Measurements from ENCODE around the gene SDHB. TPM values are rescaled to one million over a fixed set of nuclear protein-coding genes. Genes with fewer than 3 reads are reported as not detected.

The SDHB gene
- total and polyA plus RNA-seq, 2 of the 8 experiments (the other 6 are each of a cell fraction or from before 2014, with no cell fraction given), result 84.0 to 98.7 TPM

GRCh38 chr1:17080085-17080759 is 26.4 kb upstream of the SDHB start:
- Histone ChIP-seq H4K5ac (ENCODE audit: insufficient read length, low read depth, low read length) (no peak overlapping the region), H2BK5ac (ENCODE audit: low read depth, low read length) (no peak overlapping the region), H2BK20ac (ENCODE audit: low read length) (no peak overlapping the region), H2BK120ac (replicated peaks; ENCODE audit: low read depth, low read length) (no peak overlapping the region), H2BK12ac (ENCODE audit: low read depth, low read length) (no peak overlapping the region), H3K4ac (replicated peaks; ENCODE audit: insufficient read length, low read depth, low read length) (no peak overlapping the region), H3K4me2 (ENCODE audit: insufficient read depth in 1 of 2, low read depth in 2 of 2, low read length in 2 of 2) (no peak overlapping the region), H3K4me1 (replicated peaks in 1 of 4; ENCODE audit: control insufficient read depth in 3 of 4, insufficient read depth in 4 of 4, low read length in 3 of 4) (no peaks in the 10 kb centered on the region), H4K8ac (ENCODE audit: extremely low read depth, insufficient read depth, low read length) (no peak overlapping the region), H4K20me1 (replicated peaks in 1 of 2; ENCODE audit: control insufficient read depth in 1 of 2, insufficient read depth in 2 of 2, low read length in 2 of 2) (no peaks in the 10 kb centered on the region), H3K4me3 (ENCODE audit: extremely low read depth in 1 of 4, insufficient read depth in 2 of 4, low read depth in 3 of 4, low read length in 4 of 4) (no peak overlapping the region), H3K23me2 (ENCODE audit: low read depth, low read length) (no peaks in the 10 kb centered on the region), H3K27me3 (replicated peaks in 1 of 4; ENCODE audit: control insufficient read depth in 3 of 4, extremely low read depth in 1 of 4, insufficient read depth in 3 of 4, low read length in 3 of 4) (no peaks in the 10 kb centered on the region), H4K91ac (replicated peaks; ENCODE audit: insufficient read length, low read length) (no peak overlapping the region), H3K27ac (ENCODE audit: low read depth, low read length) (no peak overlapping the region), H3K14ac (ENCODE audit: insufficient read length) (no peak overlapping the region), H3K9me3 (ENCODE audit: insufficient read depth in 2 of 2, low read depth in 1 of 2, low read length in 1 of 2) (peaks cover 0 to 3% of the 10 kb centered on the region in 2 experiments; a peak in 1 of 4 replicates), H2AFZ (ENCODE audit: low read length) (no peak overlapping the region), H3K79me1 (ENCODE audit: low read depth, low read length) (no peaks in the 10 kb centered on the region), H3K18ac (ENCODE audit: extremely low read depth, low read length) (no peak overlapping the region), H3K36me3 (ENCODE audit: control insufficient read depth in 2 of 4, insufficient read depth in 4 of 4, low read length in 3 of 4) (no peaks in the 10 kb centered on the region), H3K56ac (replicated peaks; ENCODE audit: insufficient read length, low read depth, low read length) (no peak overlapping the region), H2BK15ac (ENCODE audit: low read length) (no peak overlapping the region), H2AK5ac (ENCODE audit: low read depth, low read length) (no peak overlapping the region), H3K23ac (ENCODE audit: insufficient read length) (no peak overlapping the region), H3K79me2 (ENCODE audit: control insufficient read depth in 1 of 2, insufficient read depth in 2 of 2, low read length in 2 of 2) (no peaks in the 10 kb centered on the region), H3K9ac (replicated peaks in 1 of 4; ENCODE audit: extremely low read depth in 1 of 4, low read depth in 3 of 4, low read length in 3 of 4) (no peak overlapping the region)
- ChIA-PET CTCF (ENCODE audit: partially characterized antibody) (interaction anchor here (0.9 to 2.3 kb wide), 6 partner anchors 9 to 46 kb away, joined by 3 to 12 read pairs (median 4); no protein-coding TSS in a partner anchor), POLR2A (ENCODE audit: partially characterized antibody) (no interaction called here)
- WGBS, 2 experiments (ENCODE audit: extremely low coverage in 1 of 2, insufficient coverage in 1 of 2, insufficient read length in 1 of 2, insufficient replicate concordance in 2 of 2, low coverage in 1 of 2, low lambda C conversion rate in 2 of 2, missing lambda C conversion rate in 1 of 2), result 82% methylated on average over 8 of the region's 8 CpGs; no CpG with 5 or more reads in 1 of the 2 experiments
- TF ChIP-seq CEBPB (IDR thresholded peaks at IDR 0.05; ENCODE audit: low read depth, low read length), result no peak
- TF ChIP-seq FOSL1 (IDR thresholded peaks at IDR 0.05; ENCODE audit: insufficient read depth, low read depth, low read length), result no peak
- FAIRE-seq, result no peak
- DNase-seq (ENCODE audit: low read depth in 1 of 2, low spot score in 2 of 2), result no peak
